Measurements from ENCODE around the gene PTPRC.

Gene PTPRC

GRCh38 chr1:198772626-198773025, 133.8 kb downstream of the PTPRC start:
- DNase-seq: no peak

GRCh38 chr1:198773030-198773429, 134.2 kb downstream of the PTPRC start:
- DNase-seq: no peak

- DNase-seq: no peak
These were observed 134.7 kb downstream of the PTPRC start for GRCh38 chr1:198773523-198773922.

- no peak for DNase-seq
These were observed 135.6 kb downstream of the PTPRC start for GRCh38 chr1:198774421-198774820.

GRCh38 chr1:198775606-198776005, 136.8 kb downstream of the PTPRC start:
- DNase-seq: no peak

- DNase-seq: no peak
These were observed 137.8 kb downstream of the PTPRC start for GRCh38 chr1:198776602-198777029.

- DNase-seq: no peak
These were observed 139.2 kb downstream of the PTPRC start for GRCh38 chr1:198778049-198778448.

GRCh38 chr1:198780376-198780775, 141.5 kb downstream of the PTPRC start:
- DNase-seq: no peak

- no peak for DNase-seq
These were observed 149.8 kb downstream of the PTPRC start for GRCh38 chr1:198788561-198789064.

GRCh38 chr1:198793714-198794113, 154.9 kb downstream of the PTPRC start:
- no peak for DNase-seq

- no peak for DNase-seq
These were observed 155.7 kb downstream of the PTPRC start for GRCh38 chr1:198794498-198794897.

- DNase-seq: no peak
These were observed 158.8 kb downstream of the PTPRC start for GRCh38 chr1:198797656-198798055.

GRCh38 chr1:198798923-198799386, 160.1 kb downstream of the PTPRC start:
- no peak for DNase-seq

- DNase-seq: no peak
These were observed 166.8 kb downstream of the PTPRC start for GRCh38 chr1:198805498-198806151.

- DNase-seq: no peak
These were observed 168.0 kb downstream of the PTPRC start for GRCh38 chr1:198806861-198807260.
